Measurements from ENCODE around the gene EFNA3. TPM values are rescaled to one million over a fixed set of nuclear protein-coding genes. Genes with fewer than 3 reads are reported as not detected.
A peak's percentile ranks its signal among the peaks of the same experiment; 100 is the strongest.

EFNA3 gene
- total and polyA plus RNA-seq, 9 of the 15 experiments (the other 6 are each of a cell fraction or from before 2014, with no cell fraction given), result 0.59 to 7.9 (median 4.7) TPM

DNA sequence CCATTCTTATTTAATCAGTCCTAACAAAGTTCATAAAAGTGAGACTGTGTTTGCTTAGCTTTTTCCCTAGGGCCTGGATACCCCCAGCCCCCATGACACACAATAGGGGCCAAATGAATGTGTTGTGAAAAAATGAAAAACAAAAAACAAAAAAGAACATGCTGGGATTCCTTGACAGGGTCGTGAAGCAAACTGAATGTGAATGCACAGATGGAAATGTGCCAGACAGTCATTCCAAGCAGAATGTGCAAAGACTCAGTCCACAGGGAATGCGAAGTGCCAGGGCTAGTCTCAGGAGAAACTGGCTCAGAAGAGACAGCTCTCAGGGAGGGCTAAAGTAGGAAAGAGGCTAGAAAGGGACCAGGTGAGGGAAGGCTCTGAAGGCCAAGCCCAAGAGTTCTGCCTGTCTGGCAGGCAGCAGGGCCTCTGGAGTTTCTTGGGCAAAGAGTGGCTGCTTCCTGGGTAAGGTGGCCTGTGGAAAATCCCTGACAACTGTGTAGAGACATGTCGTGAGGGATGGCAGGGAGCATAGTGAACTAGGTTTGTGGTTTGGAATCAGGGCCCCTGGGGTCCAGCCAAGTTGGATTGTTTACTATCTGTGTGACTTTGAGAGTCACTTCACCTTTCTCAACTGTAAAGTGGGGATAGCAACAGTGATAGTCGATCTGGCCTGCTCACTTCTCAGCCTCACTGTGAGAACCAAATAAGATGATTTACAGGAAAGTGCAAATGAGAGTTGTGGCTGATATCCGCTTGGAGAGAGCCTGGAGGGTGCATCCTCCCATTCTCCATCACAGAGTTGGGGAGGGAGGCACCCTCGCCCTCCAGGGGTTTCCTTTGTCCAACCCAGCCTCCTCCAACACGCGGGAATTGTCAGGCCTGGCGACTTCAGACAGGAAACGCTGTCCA lies 28.7 kb upstream of the EFNA3 start (continued):
- TF ChIP-seq, protein P1, sequence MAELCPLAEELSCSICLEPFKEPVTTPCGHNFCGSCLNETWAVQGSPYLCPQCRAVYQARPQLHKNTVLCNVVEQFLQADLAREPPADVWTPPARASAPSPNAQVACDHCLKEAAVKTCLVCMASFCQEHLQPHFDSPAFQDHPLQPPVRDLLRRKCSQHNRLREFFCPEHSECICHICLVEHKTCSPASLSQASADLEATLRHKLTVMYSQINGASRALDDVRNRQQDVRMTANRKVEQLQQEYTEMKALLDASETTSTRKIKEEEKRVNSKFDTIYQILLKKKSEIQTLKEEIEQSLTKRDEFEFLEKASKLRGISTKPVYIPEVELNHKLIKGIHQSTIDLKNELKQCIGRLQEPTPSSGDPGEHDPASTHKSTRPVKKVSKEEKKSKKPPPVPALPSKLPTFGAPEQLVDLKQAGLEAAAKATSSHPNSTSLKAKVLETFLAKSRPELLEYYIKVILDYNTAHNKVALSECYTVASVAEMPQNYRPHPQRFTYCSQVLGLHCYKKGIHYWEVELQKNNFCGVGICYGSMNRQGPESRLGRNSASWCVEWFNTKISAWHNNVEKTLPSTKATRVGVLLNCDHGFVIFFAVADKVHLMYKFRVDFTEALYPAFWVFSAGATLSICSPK (IDR thresholded peaks at IDR 0.05; ENCODE audit: borderline replicate concordance), result no peak
- TF ChIP-seq ARID2 (IDR thresholded peaks at IDR 0.05) (no peak), ZFX (CRISPR knock-in tag; IDR thresholded peaks at IDR 0.05) (peak; percentile 80; the same call in 1 of the 2 replicates), SIX5 (IDR thresholded peaks at IDR 0.05; ENCODE audit: borderline replicate concordance in 1 of 2, insufficient read depth in 1 of 2, low read depth in 1 of 2, low read length in 2 of 2) (no peak), ZNF76 (CRISPR knock-in tag; IDR thresholded peaks at IDR 0.05; ENCODE audit: borderline replicate concordance) (peak; percentile 49; the same call in 1 of the 2 replicates), GABPB2 (CRISPR knock-in tag; conservative IDR thresholded peaks at IDR 0.05) (no peak), CBFB (CRISPR knock-in tag; IDR thresholded peaks at IDR 0.05) (peak; percentile 17; the same call in 1 of the 2 replicates), DDX20 (tag; IDR thresholded peaks at IDR 0.05; ENCODE audit: low read depth) (no peak), HSF4 (CRISPR knock-in tag; IDR thresholded peaks at IDR 0.05; ENCODE audit: borderline replicate concordance) (no peak), ZNF589 (CRISPR knock-in tag; IDR thresholded peaks at IDR 0.05; ENCODE audit: low read depth) (peak; percentile 93), BRCA1 (IDR thresholded peaks at IDR 0.05) (no peak), BRCA1 (CRISPR knock-in tag; IDR thresholded peaks at IDR 0.05) (no peak), SFPQ (IDR thresholded peaks at IDR 0.05; ENCODE audit: low read depth, low read length) (no peak), ZBTB7A (IDR thresholded peaks at IDR 0.05; ENCODE audit: borderline replicate concordance, control insufficient read depth, low read depth, low read length) (no peak), ZNF146 (CRISPR knock-in tag; IDR thresholded peaks at IDR 0.05; ENCODE audit: unreplicated experiment) (no peak), CREBBP (IDR thresholded peaks at IDR 0.05; ENCODE audit: low read depth, low read length) (no peak), ELF1 (tag; IDR thresholded peaks at IDR 0.05) (0 out of 2 replicates have a peak, but pooled peaks have one; percentile 12), ZKSCAN3 (CRISPR knock-in tag; IDR thresholded peaks at IDR 0.05) (no peak)
- TF ChIP-seq, protein P2, sequence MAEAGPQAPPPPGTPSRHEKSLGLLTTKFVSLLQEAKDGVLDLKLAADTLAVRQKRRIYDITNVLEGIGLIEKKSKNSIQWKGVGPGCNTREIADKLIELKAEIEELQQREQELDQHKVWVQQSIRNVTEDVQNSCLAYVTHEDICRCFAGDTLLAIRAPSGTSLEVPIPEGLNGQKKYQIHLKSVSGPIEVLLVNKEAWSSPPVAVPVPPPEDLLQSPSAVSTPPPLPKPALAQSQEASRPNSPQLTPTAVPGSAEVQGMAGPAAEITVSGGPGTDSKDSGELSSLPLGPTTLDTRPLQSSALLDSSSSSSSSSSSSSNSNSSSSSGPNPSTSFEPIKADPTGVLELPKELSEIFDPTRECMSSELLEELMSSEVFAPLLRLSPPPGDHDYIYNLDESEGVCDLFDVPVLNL (CRISPR knock-in tag; IDR thresholded peaks at IDR 0.05; ENCODE audit: low read depth), result no peak
